NCI-H2029 (cell line): Measurements from ENCODE around the gene ZNF438.
"Not testable (repeated sequence)": the region's sequence is repeated elsewhere in the genome, so short reads cannot be mapped to it uniquely, and the experiment has no call there.

Experiments
- DNase-seq: peaks from one replicate; lab custom pipeline; 2025; lab: John Stamatoyannopoulos, UW

ZNF438 gene

DNA sequence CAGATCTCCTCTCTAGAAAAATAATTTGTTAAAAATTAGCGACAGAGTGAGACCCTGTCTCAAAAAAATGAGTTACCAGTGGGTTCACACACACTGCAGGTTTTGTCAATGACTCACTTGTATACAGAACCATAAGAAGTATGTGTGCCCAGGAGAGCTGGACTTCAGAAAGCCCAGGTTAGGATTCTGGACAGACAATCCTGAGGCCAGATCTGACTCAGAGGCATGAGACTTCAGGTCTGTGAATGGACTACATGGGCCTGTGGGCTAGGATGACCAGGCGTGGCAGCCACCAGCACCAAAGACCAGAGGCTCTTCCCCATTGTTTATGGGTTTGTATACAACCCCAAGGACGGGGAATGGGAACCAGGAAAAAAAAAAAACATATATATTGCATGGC is 9.3 kb upstream of the ZNF438 start:
- no peak for DNase-seq

DNA sequence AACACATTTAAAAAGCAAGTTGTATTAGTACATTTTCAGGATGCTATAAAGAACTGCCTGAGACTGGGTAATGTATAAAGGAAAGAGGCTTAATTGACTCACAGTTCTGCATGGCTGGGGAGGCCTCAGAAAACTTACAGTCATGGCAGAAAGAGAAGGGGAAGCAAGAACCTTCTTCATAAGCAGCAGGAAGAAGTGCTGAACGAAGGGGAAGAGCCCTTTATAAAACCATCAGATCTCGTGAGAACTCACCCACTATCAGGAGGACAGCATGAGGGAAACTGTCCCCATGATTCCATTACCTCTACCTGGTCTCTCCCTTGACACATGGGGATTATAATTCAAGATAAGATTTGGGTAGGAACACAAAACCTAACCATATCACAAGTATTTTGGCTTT is 7.3 kb upstream of the ZNF438 start:
- not testable (repeated sequence) for DNase-seq

DNA sequence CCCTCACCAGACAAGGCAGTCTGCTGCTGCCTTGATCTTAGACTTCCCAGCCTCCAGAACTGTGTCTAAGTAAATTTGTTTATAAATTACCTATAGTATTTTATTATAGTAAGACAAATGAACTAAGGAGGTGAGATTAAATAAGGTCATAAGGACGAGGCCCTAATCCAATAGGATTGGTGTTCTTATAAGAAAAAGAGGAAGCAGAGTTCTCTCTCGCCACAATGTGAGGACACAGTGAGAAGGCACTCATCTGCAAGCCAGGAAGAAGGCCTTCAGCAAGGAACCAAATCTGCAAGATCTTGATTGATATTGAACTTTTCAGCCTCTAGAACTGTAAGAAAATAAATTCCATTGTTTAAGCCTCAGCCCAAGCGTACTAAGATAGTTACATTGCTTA is 6.1 kb upstream of the ZNF438 start:
- DNase-seq: no peak

DNA sequence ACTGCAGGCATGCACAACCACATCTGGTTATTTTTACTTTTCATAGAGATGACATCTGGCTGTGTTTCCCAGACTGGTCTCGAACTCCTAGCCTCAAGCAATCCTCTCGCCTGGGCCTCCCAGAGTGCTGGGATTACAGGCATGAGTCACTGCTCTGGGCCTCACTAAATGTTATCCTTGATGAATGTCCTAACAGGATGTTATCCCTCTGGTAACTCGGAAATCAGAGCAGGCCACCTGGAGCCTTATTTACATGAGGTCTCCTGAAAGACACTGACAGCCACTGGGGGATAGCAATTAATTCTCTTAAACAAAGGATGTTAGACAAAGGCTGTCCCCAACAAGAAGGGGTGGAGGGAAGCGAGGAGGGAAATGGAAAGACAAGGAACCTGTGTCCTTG is 4.5 kb upstream of the ZNF438 start:
- no peak for DNase-seq

DNA sequence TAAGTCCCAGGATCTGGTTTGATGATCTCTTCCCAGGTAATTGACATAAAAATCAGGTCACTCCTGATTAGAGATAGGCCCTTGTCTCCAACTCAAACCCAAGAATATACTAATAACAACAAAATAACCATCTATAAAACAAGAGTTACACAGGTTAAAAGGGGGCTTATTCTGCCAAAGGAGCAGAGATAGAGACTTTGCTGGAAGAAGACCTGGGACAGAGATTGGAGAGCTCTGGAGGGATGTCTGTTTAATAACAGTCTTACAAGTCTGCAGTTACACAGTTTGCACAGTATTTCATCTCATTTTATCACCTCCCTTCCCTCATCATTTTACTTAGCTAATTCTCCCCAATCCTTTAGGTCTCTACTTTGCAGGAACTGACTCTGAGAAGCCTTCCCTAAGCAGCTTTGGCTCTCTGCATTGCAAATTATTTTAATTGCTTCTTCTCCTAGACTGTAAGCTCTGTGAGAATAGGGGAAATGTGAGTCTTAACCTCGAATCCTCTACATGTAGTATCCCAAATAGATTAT is 3.7 kb upstream of the ZNF438 start:
- DNase-seq: no peak

DNA sequence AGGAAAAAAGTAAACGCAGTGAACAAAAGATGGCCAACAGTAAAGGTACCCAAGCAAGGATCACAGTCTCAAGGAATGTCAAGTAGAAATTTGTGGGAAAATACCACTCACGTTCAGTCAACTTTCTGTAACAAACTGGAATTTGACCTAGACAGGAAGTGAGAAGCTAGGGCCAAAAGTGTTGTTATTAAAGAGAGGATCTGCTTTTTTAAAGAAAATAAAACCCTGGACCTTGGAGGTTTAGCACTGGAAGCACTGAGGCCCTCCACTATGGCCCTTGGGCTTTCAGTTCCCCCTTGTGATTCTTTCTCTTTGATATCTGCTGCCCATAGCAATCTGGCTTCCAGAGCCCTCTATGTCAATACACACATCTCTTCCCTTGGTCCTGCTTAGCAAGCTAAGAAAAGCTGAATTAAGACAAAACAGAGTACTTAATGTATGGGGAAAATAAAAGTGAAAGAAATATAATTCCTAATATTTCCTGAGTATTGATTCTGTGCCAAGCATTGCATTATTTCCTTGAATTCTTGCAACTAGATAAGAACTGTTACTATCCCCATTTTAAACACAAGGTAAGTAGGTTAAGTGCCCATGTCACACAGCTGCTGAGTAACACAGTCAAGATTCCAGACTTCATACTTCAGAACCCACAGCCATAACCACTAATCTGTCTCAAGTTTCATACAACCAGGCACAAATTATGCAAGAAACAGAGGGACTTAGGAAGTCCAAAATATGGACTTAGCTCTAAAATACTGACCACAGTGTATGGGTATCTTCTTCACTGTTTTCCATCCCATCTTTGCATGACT is 2.6 kb upstream of the ZNF438 start:
- DNase-seq: no peak

DNA sequence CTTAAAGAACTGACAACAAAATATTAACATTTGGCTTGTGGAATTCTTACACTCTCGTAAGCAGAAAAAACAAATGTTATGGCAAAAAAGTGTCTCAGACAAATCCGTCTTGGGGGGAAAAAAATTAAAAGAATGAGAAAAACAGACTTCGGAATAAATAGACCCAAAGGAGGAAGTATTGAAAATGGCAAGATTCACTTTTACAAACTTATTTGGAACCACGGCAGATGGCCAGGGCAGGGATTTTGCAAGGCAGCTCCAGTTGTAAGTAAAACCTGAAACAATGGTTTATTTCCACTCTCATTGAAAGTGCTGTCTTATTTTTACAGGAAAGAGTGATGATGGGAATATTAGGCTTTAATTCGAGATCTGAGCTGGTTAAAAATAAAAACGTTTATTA is 1.5 kb upstream of the ZNF438 start:
- no peak for DNase-seq

DNA sequence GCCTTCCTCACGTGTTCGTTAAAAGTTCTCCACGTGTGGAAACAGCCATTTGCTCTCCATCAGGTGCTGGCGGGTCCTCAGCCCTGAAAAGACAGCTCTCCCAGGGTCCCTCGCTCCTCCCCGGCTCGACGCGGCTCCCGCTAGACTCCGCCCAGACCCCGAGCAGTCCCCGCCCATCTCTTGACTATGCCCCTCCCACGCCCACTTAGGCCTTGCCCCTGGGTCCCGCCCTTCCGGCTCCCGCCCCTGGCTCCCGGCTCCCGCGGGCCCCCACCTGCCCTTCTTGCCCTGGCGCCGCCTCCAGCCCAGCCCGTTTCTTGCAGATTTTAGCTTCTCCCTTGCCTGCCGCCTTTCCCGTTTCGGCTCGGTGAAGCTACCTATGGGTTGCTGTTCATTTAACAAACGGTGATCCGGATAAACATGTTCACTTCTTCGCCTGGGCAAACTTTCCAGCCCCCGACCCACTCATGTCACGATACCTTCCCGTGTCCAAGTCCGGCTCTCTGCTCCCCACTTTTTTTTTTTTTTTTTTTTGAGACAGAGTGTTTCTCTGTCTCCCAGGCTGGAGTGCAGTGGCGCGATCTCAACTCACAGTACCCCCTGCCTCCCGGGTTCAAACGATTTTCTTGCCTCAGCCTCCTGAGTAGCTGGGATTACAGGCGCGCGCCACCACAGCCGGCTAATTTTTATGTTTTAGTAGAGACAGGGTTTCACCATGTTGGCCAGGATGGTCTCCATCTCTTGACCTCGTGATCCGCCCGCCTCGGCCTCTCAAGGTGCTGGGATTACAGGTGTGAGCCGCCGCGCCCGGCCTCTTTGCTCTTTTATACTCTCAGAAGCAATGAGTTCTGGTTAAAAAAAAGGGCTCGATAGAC is 830 bp upstream of the ZNF438 start:
- DNase-seq: peak; percentile 73

DNA sequence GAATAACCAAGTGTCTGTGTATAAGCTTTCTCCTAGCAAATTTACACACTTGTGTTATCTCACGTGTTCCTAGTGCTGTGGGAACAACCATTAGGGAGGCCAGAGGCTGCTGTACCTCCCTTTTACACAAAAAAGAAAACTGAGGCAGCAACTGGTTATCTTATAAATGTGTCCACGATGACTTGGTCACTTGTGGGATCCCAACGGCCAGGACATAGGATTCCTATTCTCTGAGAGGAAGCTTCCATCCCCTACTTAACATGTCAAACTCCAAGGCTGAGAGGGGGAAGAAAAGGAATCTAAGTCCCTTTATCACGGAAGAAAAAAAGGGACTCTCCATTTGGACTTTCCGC is 484 bp downstream of the ZNF438 start:
- no peak for DNase-seq

DNA sequence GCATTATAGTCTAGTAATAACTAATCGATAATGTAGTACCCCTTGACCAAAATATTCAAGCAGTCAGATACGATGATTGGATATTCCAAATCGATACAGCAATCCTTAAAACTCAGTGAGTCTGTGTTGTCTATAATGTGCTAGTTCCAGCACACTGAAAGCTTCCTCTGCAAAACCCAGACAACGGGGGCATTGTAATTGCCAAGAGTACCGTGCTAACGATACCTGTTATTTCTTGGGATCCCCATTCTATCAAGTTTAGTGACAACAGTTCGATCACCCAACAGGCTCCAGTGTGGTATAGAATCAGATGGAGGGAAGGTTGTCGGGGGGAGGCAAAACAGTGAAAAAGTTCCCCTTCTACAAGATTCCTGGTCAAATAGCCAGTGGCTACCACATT is 865 bp downstream of the ZNF438 start:
- no peak for DNase-seq

DNA sequence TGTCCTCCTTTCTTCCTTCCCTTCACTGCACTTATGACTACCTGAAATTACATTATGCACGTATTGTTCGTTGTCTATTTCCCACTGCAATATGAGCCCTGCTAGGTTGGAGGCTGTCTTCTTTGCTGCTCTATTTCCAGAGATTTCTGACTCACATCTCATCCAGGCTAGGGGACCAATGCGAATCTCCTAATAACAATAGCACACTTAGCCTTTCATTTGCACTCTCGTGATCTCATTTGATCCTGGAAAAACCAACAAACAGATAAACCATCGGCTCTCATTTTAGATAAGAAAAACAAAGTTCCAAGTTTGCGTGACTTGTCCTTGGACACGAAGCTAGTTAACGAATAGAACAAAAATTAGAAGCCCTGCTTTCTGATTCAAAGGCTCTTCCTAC is 1.4 kb downstream of the ZNF438 start:
- no peak for DNase-seq

DNA sequence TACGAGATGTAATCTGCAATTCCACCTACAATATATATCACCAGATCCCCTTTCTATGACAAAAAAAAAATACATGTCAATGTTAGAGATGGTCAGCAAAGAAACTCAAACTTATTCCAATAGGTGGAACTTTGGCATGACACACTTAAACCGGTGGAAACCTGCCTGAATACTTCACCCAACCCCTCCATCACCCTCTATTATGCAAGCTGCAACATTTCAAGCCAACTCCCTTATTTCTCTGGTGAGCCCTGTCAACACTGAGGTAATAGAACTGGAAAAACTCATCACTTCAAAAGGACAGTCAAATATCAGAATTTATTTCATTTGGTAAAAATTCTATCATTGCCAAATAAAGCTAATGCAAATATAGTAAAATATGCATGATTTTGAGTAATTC is 3.6 kb downstream of the ZNF438 start:
- DNase-seq: no peak

DNA sequence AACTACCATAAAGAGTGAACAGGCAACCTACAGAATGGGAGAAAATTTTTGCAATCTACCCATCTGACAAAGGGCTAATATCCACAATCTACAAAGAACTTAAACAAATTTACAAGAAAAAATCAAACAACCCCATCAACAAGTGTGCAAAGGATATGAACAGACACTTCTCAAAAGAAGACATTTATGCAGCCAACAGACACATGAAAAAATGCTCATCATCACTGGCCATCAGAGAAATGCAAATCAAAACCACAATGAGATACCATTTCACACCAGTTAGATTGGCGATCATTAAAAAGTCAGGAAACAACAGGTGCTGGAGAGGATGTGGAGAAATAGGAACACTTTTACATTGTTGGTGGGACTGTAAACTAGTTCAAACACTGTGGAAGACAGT is 5.4 kb downstream of the ZNF438 start:
- not testable (repeated sequence) for DNase-seq

DNA sequence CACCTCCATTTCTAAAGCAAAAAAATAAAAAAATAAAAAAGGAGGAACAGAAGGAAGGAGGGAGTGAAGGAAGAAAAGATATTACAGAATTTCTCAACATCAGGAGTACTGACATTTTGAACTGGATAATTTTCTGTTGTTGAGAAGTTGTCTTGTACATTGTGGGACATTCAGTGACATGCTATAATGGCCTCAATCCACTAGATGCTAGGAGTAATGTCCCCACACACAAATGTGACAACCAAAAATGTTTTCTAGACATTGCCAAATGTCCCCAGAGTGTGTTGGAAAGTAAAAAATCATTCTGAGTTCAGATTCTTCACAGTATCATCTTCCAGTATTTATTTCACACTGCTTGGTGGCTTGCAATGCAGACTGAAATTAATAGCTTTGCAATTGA is 6.5 kb downstream of the ZNF438 start:
- no peak for DNase-seq

DNA sequence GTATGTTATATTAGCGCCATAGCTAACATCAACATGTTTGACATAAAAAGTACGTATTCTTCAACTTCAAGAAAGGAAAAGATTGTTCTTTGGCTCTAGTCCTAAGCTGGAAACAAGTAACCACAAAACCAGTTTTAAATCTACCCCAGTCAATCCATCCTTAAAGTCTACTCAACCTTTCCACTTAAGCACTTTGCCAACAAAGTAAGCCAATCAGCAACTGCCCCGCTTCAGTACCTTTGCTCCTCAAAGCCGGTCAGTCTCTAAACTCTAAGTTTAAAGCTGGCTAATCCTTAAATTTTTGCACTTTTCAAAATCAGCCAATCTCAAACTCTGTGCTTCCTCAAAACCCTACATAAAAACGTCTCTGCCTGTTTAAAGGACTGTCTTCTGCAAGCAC is 8.1 kb downstream of the ZNF438 start:
- DNase-seq: no peak

DNA sequence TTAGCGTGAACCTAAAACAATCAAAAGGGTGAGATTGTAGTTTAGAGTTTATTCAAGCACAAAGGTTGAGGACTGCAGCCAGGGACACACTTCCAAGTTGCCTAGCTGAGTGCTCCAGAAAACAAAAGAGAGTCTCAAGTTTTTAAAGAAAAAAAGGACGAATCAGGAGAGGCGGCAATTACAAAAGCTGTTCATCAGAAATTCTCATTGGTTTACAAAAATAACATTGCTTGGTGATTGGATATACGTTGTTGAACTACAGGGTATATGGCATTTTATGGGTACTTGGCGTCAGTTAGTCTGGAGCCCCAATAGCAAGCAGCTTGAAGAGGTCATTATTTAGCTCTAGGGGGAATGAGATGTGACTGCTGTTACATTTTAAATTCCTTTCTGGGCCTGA is 11.5 kb downstream of the ZNF438 start:
- no peak for DNase-seq

DNA sequence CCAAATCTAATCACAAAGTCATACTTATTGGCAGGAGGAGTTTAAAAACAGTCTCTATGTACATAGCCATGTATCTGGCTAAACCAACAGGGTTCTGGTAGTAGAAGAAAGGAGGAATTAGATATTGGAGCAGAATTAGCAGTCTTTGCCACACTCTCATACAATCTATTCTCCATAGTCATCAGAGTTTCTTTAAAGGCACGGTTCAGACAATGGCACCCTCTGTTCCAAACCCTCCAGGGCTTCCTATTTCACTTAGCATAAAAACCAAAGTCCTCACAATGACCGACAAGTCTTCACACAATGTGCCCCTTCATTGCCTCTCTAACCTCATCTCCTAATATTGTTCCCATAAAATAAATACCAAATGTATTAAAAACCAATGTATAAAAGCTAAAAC is 12.7 kb downstream of the ZNF438 start:
- no peak for DNase-seq

DNA sequence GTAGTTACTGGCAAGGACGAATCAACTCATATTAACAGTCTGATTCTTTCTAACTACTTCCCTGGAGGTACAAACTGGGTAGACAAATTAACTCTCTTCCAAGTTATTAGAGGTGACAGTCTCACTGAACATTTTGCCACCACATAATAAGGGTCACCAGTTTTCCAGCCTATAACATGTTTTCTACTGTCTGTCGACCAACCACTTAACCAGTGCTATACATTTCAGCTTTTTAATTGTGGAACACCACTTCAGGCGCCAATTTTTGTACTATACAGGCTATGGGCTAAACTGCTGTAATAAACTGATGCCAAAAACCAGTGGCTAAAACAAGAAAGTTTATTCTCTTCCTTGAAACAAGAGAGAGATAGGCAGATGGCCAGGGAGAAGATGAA is 13.3 kb downstream of the ZNF438 start:
- no peak for DNase-seq

DNA sequence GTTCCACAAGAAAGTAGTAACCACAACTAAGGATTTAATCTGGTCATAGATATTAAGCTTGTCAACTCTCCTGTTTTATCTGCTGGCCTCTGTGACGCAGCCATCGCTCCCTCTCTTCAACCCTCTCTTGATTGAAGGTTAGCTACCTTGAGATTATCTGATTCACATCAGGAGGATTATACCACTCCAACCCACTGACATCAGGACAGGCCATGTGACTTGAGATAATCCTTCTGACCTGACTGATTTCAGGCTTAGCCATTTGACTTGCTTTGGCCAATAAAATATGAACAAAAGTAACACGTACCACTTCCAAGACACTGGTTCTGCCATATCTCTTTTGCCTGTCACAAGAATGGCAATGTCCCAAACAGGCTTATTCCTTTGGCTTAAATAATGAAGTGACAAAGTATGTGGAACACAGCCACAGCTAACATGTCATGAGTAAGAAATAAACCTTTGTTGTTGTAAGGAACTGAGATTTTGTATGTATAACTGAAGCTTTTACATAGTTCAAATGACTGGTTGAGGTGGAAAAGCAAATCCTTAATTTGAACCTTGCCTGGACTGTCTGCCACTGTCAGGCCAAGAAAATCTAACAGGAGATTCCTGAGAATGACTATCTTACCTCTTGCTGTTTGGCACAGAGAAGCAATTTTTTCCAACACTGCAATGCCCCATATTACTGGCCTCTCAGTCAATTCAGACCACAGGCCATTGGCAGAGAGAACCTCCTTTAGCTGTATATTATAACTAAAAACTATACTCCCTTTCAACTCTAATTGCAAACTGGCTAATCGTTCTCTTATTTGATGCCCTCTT is 13.9 kb downstream of the ZNF438 start:
- DNase-seq: no peak

DNA sequence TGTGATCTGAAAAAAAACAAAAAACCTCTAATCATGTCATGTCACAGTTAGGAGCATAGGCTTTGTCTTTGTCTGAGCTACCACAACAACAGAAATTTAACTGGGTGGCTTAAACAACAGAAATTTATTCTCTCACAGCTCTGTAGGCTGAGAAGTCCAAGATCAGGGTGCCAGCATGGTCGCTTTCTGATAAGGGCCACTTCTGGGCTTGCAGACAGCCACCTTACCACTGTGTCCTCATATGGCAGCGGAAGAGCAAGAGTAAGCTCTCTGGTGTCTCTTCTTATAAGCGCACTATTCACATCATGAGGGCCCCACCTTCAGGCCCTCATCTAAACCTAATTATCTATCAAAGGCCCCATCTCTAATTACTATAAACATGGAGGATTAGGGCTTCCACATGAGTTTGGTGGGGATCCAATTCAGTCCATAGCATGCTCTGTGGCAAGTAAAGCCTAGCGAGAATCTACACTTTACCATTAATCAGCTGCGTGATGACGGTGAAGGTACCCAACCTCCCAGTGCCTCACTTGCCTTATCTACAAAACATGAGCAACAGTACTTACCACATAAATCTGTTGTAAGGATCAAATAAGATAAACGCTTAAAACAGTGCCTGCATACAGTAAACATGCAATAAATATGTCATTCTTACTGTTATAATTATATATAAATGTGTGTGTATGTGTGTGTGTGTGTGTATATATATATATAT is 17.3 kb downstream of the ZNF438 start:
- DNase-seq: no peak

DNA sequence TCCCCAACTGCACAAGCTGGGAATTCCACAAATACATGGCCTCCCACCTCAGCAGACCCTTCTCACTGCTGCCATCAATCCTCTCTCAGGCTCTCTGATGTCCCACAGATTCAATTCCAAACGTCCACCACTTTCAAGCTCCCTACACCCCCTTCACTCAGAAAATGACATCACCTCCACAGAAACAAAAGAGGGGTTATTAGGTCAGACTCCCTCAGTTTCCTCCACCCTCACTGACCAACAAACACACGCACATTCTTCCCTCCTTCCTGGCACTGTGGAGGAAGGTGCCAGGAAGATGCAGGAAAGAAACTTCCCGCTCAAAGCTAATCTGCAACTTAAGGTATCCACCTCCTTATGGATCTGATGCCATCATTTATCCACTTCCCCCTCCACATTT is 18.3 kb downstream of the ZNF438 start:
- no peak for DNase-seq

DNA sequence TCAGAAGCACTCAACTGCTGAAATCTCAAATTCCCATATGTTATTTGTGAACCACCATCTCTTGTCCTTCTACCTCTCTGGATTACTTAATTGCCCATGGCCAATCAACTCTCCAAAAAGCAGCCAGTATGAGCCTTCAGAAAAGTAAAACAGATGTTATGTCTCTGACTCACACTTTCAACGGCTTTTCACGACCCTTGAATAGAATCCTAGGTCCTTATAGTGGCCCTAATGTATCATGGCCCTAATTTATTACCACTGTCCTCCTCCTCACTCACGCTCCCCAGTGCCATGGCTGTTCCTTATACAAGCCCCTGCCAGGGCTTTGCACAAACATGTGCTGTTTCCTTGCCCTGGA is 20.0 kb downstream of the ZNF438 start:
- DNase-seq: no peak
